Measurements from ENCODE around the gene SLC16A4. TPM values are rescaled to one million over a fixed set of nuclear protein-coding genes. Genes with fewer than 3 reads are reported as not detected.

SLC16A4 gene
- total and polyA plus RNA-seq, 2 experiments from 2014 or later = 0.94 to 1.6 TPM

- TF ChIP-seq ZNF114 (CRISPR knock-in tag; IDR thresholded peaks at IDR 0.05) (no peak), ZNF462 (CRISPR knock-in tag; IDR thresholded peaks at IDR 0.05) (no peak)
Measured at GRCh38 chr1:110385369-110385768, 5.5 kb downstream of the SLC16A4 start (continued).

- H3K27me3 Mint-ChIP-seq (ENCODE audit: insufficient read depth, low read depth, poor library complexity) = no peaks in the 10 kb centered on the region
- no peaks in the 10 kb centered on the region for H3K27me3 ChIP-seq (ENCODE audit: insufficient read depth)
- H3F3A ChIP-seq (replicated peaks; ENCODE audit: low read depth) = no peaks in the 10 kb centered on the region
- peaks cover 10% of the 10 kb centered on the region; the same call in 2 of the 3 replicates for H3K4me1 Mint-ChIP-seq
- no peaks in the 10 kb centered on the region for H3K9me2 ChIP-seq (ENCODE audit: insufficient read depth)
- H3K79me2 ChIP-seq (replicated peaks; ENCODE audit: insufficient read depth) = no peaks in the 10 kb centered on the region
- peaks cover 15% of the 10 kb centered on the region; the same call in 2 of the 3 replicates for H3K36me3 Mint-ChIP-seq (ENCODE audit: low read depth)
- H4K20me1 ChIP-seq (replicated peaks; ENCODE audit: insufficient read depth) = no peaks in the 10 kb centered on the region; the same call in none of the 2 replicates
- H3K4me1 ChIP-seq (ENCODE audit: insufficient read depth) = peaks cover 6% of the 10 kb centered on the region; the same call in 1 of the 2 replicates
- no peaks in the 10 kb centered on the region for H3K9me3 Mint-ChIP-seq
- ATAC-seq (no peak), DNase-seq (ENCODE audit: low spot score) (no peak)
- no peak overlapping the region for H3K4me3 ChIP-seq
- no peak overlapping the region for H3K4me2 ChIP-seq
- H3K27ac ChIP-seq (ENCODE audit: low read depth) = no peak overlapping the region
- H3K4me3 Mint-ChIP-seq = no peak overlapping the region
- H3K36me3 ChIP-seq (ENCODE audit: insufficient read depth) = peaks cover 9% of the 10 kb centered on the region; the same call in 1 of the 2 replicates
- H2AFZ ChIP-seq = no peak overlapping the region
- TF ChIP-seq NANOG (IDR thresholded peaks at IDR 0.05; ENCODE audit: borderline replicate concordance) (no peak), CTCF (conservative IDR thresholded peaks at IDR 0.05; ENCODE audit: low read depth in 2 of 2) (no peak), STAT1 (IDR thresholded peaks at IDR 0.05; ENCODE audit: unreplicated experiment) (no peak), POLR2AphosphoS5 (IDR thresholded peaks at IDR 0.05; ENCODE audit: low read depth) (no peak), EZH2phosphoT487 (IDR thresholded peaks at IDR 0.05; ENCODE audit: unreplicated experiment) (no peak), ZNF114 (CRISPR knock-in tag; IDR thresholded peaks at IDR 0.05) (no peak), CREB1 (CRISPR knock-in tag; IDR thresholded peaks at IDR 0.05; ENCODE audit: low read depth) (no peak)
- TF ChIP-seq, protein P1, sequence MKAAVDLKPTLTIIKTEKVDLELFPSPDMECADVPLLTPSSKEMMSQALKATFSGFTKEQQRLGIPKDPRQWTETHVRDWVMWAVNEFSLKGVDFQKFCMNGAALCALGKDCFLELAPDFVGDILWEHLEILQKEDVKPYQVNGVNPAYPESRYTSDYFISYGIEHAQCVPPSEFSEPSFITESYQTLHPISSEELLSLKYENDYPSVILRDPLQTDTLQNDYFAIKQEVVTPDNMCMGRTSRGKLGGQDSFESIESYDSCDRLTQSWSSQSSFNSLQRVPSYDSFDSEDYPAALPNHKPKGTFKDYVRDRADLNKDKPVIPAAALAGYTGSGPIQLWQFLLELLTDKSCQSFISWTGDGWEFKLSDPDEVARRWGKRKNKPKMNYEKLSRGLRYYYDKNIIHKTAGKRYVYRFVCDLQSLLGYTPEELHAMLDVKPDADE (IDR thresholded peaks at IDR 0.05) = no peak
- peak overlapping the region; percentile 23; the same call in 1 of the 2 replicates for H3K27ac Mint-ChIP-seq
Measured at GRCh38 chr1:110384581-110385321, 6.1 kb downstream of the SLC16A4 start.

Measured in GM23338 (cell line).